Measurements from ENCODE around the gene POU1F1.

- no peak for TF ChIP-seq CTCF (IDR thresholded peaks at IDR 0.05)
- TF ChIP-seq POLR2A (IDR thresholded peaks at IDR 0.05), result no peak
Measured at GRCh38 chr3:87227835-87228144, 48.6 kb downstream of the POU1F1 start.
